NCI-H2029 (cell line): Measurements from ENCODE around the gene PCP4L1.
A peak's percentile ranks its signal among the peaks of the same experiment; 100 is the strongest.
"Not testable (repeated sequence)": the region's sequence is repeated elsewhere in the genome, so short reads cannot be mapped to it uniquely, and the experiment has no call there.

Experiments used
- DNase-seq: peaks from one replicate; lab custom pipeline; 2025; lab: John Stamatoyannopoulos, UW

The PCP4L1 gene

GRCh38 chr1:161258439-161259344 is at the start of gene PCP4L1:
PCP4L1 (plus strand) TSS chr1:161258745; CDS start chr1:161258975, 230 bp downstream.
- DNase-seq, result peak; percentile 25

GRCh38 chr1:161209790-161210409 is 48.6 kb upstream of the PCP4L1 start:
- DNase-seq, result peak; percentile 83

- DNase-seq, result no peak
Measured at GRCh38 chr1:161214369-161214768, 44.2 kb upstream of the PCP4L1 start.

- DNase-seq, result no peak
Measured at GRCh38 chr1:161215076-161215475, 43.5 kb upstream of the PCP4L1 start, which contains the start of gene FCER1G. FCER1G (plus strand) TSS chr1:161215295; CDS start chr1:161215322, 27 bp downstream.

GRCh38 chr1:161216945-161217712 is 41.4 kb upstream of the PCP4L1 start:
- no peak for DNase-seq

- no peak for DNase-seq
Measured at GRCh38 chr1:161217831-161218230, 40.7 kb upstream of the PCP4L1 start.

- DNase-seq, result no peak
Measured at GRCh38 chr1:161218301-161219077, 40.1 kb upstream of the PCP4L1 start.

GRCh38 chr1:161219078-161219892 is 39.3 kb upstream of the PCP4L1 start:
- no peak for DNase-seq

GRCh38 chr1:161220002-161220401 is 38.5 kb upstream of the PCP4L1 start:
- no peak for DNase-seq

GRCh38 chr1:161222175-161223019 is 36.1 kb upstream of the PCP4L1 start:
- DNase-seq, result no peak

GRCh38 chr1:161223805-161224694 is 34.5 kb upstream of the PCP4L1 start:
- no peak for DNase-seq

- DNase-seq, result not testable (repeated sequence)
Measured at GRCh38 chr1:161224695-161225087, 33.9 kb upstream of the PCP4L1 start.

- DNase-seq, result no peak
Measured at GRCh38 chr1:161225178-161225533, 33.4 kb upstream of the PCP4L1 start.

GRCh38 chr1:161225534-161226319 is 32.8 kb upstream of the PCP4L1 start, which contains the start of gene TOMM40L:
TOMM40L (plus strand) TSS chr1:161226060; CDS start chr1:161226490, 430 bp downstream.
- DNase-seq, result peak; percentile 91

GRCh38 chr1:161226320-161226711 is 32.2 kb upstream of the PCP4L1 start:
- no peak for DNase-seq

- DNase-seq, result no peak
Measured at GRCh38 chr1:161226759-161227158, 31.8 kb upstream of the PCP4L1 start.

- peak; percentile 49 for DNase-seq
Measured at GRCh38 chr1:161227196-161227871, 31.2 kb upstream of the PCP4L1 start.
